Choroid plexus epithelial cell (primary cell): ENCODE measurements around the gene HHEX.

Experiments
- DNase-seq: peaks from one replicate; pipeline ENCODE4 v3.0.0-alpha.2; 2010; ENCODE audit warnings: low read depth
- H3K4me3 ChIP-seq: 2 replicates; pipeline ENCODE4 v1.5.1; 2011; ENCODE audit warnings: low read depth, mild to moderate bottlenecking, control low read depth, low read length, moderate library complexity
- CTCF ChIP-seq: conservative IDR thresholded peaks from 2 replicates; pipeline ENCODE4 v1.5.1; 2011; ENCODE audit warnings: low read depth, mild to moderate bottlenecking, control low read depth, inconsistent platforms, low read length, moderate library complexity

The HHEX gene

GRCh38 chr10:92719991-92720830 lies 30.5 kb downstream of the HHEX start:
- DNase-seq: no peak
- H3K4me3 ChIP-seq: no peak overlapping the region
- TF ChIP-seq CTCF: no peak

DNA sequence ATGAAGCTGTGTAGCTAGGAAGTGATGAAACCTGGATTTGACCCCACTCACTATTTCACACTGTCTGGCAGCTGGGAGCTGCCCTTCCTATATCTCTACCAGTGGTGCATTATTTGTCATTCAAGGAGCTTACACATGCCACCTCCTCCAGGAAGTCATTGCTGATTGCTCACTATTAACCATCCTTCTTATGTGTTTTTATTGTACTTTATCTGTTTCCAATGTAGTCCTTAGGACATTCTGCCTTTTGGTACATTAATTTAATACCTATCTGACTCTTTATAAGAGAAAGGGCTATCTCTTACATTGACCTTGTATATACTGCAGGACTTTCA lies 31.0 kb downstream of the HHEX start:
- H3K4me3 ChIP-seq: no peak overlapping the region
- no peak for DNase-seq
- TF ChIP-seq CTCF: no peak

DNA sequence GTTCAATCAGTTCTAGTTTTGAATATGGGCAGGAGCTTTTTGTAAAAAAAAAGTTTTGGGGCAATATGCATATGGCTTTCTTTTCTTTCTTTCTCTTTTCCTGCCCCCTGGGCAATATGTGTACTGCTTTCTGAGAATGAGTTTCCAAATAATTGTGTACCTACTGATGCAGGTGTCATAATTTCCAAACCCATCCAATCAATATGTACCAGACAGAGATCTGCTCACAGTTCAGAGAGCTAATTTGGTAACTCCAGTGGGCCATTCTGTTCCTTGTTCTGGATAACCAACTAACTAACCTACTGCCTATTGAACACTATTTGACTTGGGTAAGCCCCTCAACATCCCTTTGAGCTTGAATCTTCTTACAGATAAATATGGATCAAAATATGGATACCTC lies 32.6 kb downstream of the HHEX start:
- TF ChIP-seq CTCF: no peak
- H3K4me3 ChIP-seq: no peak overlapping the region
- DNase-seq: no peak

DNA sequence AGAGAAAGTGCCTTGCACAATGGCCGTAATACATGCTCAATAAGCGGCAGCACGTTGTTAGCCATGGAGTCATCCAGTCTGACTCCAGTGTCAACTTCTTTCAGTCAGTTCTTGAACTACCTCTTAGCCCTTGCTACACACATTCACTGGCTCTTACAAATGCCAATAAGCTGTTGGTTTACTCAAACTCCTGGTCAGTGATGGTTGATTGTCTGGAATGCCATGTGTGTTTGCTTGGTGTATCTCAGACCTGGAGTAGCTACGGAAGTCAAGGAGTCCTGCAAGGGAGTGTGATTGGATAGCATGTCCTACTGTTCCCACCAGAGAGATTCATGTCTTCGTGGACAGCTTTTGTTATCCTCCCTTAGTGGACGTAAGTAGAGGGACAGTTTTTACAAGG lies 37.4 kb downstream of the HHEX start:
- no peak for DNase-seq
- TF ChIP-seq CTCF: no peak

DNA sequence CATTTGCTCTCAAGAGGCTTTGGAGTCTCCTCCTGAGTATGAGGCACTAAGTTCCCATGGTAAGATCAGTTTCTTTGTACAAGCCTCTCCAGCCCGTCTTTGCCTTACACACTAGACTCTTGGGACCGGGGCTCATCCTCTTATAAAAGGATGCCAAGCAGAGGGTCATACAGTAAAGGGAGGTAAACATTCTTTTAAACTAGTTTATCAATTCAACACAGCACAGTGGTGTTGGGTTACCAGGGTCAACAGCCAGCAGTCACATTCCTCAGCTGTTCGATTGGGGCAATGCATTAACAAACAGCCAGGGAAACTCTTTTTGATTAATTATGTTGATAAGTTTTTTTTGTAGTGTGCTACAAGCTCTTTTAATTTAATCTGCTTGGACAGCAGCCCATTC lies 37.8 kb downstream of the HHEX start:
- TF ChIP-seq CTCF: no peak
- H3K4me3 ChIP-seq: no peak overlapping the region
- no peak for DNase-seq

More for the DNA sequence above, 37.4 kb downstream of the HHEX start:
- H3K4me3 ChIP-seq: no peak overlapping the region

- no peak for DNase-seq
- TF ChIP-seq CTCF: no peak
- no peak overlapping the region for H3K4me3 ChIP-seq
These were observed 40.1 kb downstream of the HHEX start for GRCh38 chr10:92729886-92730285.

GRCh38 chr10:92732958-92733357 lies 43.2 kb downstream of the HHEX start:
- DNase-seq: no peak
- no peak overlapping the region for H3K4me3 ChIP-seq
- TF ChIP-seq CTCF: no peak
